HG03432 (cell line): ENCODE results near the gene HVCN1.

ENCODE experiments used
- ATAC-seq: cut with Tn5 transposase; IDR thresholded peaks from one replicate; pipeline ENCODE4 v1.9.1; 2021; ENCODE audit warnings: mild to moderate bottlenecking, moderate library complexity; ENCODE audit not compliant: unreplicated experiment

HVCN1 gene

GRCh38 chr12:110699591-110700445, 10.9 kb upstream of the HVCN1 start:
- ATAC-seq = no peak

GRCh38 chr12:110698171-110698902, 9.4 kb upstream of the HVCN1 start:
- ATAC-seq = peak; percentile 88

- no peak for ATAC-seq
Observed at GRCh38 chr12:110697236-110697635, 8.3 kb upstream of the HVCN1 start.

GRCh38 chr12:110696283-110696682, 7.4 kb upstream of the HVCN1 start:
- ATAC-seq = no peak

- ATAC-seq = no peak
Observed at GRCh38 chr12:110694330-110694901, 5.5 kb upstream of the HVCN1 start.

- ATAC-seq = no peak
Observed at GRCh38 chr12:110693731-110694130, 4.8 kb upstream of the HVCN1 start.

DNA sequence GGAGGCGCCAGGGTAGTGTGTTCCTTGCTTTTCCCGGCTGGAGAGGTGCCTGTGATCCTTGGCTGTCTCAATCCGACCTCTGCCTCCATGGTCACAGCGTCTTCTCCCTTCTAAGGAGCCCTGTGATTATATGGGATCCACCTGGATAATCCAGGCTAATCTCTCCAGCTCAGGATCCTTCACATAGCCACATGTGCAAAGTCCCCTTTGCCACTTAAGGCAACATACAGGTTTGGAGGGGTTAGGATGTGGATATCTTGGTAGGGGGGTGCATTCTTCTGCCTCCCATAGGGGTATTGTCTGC, 1.2 kb upstream of the HVCN1 start:
- ATAC-seq = no peak

DNA sequence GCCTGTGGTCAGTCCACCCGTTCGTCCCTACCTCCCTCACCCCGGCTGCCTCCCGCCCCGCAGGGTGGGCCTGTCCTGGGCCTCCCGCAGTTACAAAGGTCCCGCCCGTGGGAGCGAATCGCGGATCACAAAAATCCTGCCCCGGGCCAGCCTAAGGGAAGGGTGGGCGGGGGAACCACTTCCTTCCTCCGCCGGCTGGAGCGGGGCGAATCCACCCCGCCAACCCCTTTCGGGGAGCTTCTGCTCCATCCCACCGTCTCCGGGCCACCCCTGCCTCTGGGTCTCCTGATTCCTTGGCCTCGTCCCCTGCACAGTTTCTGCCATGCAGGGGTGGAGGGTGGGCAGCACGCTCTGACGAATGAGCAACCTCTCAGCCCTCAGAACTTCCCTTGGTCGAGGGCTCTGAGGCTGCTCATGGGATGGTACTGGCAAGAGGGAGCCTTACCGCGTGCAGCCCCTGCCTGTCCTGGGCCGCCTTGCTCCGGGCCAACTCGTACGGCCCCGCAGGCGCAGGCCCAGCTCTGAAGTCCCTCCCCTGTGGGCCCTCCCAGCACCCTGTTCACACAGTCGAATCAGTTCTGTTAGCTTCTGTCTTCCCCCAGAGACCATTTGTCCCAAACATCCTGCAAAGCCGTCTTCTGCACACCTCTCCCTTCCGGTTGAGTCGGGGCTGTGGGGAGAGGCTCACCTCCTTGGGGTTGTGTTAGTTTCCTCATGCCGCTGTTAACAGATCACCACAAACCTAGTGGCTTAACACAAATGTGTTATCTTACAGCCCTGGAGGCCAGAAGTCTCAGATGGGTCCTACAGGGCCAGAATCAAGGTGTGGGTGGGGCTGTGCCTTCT, 589 bp upstream of the HVCN1 start:
- ATAC-seq = peak; percentile 61

- ATAC-seq = no peak
Observed at GRCh38 chr12:110687396-110688169, 1.3 kb downstream of the HVCN1 start.

DNA sequence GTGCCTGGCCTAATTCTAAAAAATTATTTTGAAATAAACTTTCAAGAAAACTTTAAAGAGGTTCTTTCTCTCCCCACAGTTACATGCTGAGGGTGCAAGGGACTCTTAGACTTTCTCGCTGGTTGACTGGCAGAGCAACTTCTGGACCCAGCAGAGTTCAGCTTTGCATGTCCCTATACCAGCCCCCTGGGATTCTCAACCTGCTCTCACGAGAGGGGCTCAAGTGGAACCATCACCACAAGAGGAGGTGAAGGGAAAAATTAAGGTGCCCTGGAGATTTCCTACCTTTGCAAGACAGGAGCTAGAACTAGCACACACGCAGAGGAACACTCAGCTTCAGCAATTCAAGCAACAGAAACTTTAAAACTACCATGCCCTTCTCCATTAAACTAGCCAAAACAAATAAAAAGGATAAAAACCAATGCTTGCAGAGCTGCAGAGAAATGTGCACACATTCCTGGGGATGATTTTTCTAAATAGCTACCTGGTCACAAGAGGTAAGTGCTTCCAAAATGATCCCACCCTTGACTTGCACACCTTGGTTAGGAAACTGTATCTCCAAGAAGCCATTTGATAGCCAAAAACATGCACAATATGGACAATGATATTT, 2.5 kb downstream of the HVCN1 start:
- ATAC-seq = no peak

DNA sequence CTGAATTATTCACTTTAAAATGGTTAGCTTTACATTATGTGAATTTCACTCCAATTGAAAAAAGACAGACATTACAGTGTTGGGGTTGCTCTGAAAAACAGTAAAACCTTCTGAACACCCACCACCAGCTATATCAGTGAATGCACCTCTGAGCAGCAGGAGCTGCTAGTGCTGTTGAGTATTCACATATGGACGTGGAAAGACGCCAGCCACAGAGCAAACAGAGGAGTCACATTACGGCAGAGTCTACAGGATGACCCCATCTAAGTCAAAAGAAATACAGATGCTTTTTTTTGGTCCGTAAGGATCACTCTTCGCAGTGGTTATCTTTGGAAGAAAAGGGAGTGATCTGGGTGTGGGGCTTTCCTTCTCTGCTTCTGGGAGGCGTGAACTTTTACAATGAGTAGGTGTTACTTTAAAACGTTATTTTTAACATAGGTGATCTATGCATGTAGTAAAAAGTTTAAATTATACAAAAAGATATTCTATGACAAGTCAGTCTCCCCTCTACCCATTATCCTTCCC, 4.5 kb downstream of the HVCN1 start:
- ATAC-seq = no peak

DNA sequence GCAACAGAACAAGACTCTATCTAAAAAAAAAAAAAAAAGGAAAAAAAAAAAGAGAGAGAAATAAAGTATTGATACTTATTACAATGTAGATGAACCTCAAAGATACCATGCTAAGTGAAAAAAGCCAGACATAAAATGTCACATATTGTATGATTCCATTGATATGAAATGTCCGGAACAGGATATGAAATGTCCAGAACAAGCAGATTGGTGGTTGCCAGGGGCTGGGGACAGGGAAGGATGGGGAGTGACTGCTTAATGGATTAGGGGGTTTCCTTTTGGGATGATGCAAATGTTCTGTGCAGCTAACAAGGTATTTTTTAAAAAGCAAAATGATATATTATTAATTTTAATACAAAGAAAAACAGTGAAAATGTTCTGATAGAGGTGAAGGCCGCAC, 5.0 kb downstream of the HVCN1 start:
- no peak for ATAC-seq

DNA sequence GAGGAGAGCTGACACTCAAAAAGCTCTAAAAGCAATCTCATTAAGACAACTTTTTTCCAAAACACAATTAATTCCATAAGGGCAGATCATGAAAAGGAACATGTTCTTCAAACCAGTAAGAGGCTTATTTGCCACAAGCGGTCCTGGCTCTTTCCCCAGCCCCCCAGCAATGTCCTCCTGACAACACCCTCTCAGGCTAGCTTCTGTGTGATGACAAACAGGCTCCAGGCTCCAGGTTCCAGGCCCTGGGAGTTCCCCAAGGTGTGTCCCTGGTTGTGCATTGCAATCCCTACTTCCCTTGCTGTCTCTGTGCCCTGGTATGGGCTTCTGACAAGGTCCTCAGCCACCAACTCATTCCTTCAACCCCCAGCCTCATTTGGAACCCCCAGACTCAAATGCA, 8.9 kb downstream of the HVCN1 start:
- no peak for ATAC-seq

GRCh38 chr12:110679201-110679600, 9.7 kb downstream of the HVCN1 start:
- ATAC-seq = no peak

DNA sequence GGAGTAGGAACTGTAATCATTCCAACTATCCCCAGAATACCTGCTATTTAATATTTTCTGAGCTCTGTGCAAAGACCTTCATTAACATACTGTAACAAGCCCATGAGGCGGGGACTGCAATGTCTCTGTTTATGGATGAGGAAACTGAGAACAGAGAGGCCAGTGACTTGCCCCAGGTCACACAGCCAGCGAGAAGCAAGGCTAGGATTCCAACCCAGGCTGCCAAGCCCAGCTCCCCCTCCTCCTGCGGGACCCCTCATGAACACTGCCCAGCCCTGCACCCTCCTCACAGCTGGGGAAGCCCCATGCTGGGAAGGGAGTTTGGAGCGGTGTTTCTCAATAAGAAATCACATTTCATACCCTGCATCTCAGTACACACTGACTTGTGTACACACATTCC, 10.9 kb downstream of the HVCN1 start:
- no peak for ATAC-seq

- peak; percentile 74 for ATAC-seq
Observed at GRCh38 chr12:110677206-110677911, 11.6 kb downstream of the HVCN1 start.

DNA sequence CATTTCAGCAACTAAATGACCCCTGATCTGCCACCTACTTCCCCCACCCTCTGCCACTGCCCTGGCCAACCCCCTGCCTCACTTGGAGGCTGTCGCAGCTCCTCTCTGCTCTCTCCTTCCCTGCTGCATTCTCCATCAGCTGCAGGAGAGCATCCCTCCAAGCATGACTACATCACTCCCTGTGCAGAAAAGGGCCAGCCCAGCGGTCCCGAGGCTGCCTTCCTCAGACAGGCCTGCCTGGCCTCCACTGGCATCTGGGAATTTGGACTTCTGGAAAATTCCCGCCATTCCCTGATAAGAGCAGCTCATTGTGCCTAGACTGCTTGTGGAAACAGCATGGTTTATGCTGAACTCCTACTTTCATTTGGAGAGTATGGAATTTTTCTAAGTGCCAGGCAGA, 12.7 kb downstream of the HVCN1 start:
- ATAC-seq = no peak

DNA sequence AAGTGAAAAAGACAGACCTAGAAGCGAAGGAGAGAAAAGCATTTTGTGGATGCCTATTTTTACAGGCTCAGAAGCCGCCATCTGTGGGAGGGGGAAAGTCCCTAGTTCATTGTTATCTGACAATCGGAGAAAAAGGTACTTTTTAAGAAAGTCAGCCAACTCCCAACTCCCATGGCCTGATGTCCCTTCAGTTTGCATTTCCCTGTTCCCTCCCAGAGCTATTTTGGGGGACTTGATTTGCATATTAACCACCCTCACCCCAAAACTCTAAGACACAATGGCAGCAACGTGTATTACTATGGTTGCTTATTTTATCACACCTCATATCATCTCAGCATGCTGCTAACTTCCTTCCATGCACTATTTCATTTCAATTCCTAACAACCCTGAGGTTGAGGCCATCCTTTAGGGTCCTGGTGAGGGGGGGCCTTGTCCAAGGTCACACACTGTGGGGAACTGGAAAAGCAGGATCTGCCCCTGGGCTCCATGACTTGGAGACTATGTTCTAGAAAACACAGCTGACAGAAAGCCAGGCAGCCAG, 18.7 kb downstream of the HVCN1 start:
- ATAC-seq = peak; percentile 48

DNA sequence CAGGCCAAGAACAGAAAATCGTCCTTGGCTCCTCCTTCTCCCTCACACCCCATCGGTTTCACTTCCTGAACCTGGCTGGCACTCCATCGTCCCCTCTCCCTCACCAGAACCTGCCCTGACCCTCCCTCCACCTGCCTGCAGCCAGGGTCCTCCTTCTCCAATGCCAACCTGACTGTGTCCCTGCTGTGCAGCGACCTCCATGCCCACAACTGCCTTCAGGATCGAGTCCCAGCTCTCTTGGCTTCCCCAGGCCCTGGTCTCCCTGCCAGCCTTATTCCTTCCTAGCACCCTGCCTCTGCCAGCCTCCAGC, 19.8 kb downstream of the HVCN1 start:
- ATAC-seq = peak; percentile 36
